Lung (tissue), 16 donors: ENCODE results near the gene CHMP4A. TPM values are rescaled to one million over a fixed set of nuclear protein-coding genes. Genes with fewer than 3 reads are reported as not detected.

ENCODE experiments used
- ATAC-seq: fragments of 200-7000 bp; cut with Tn5 transposase; one replicate; pipeline ENCODE4 v1.9.1; 2020; ENCODE audit warnings: moderate number of reproducible peaks; ENCODE audit not compliant: insufficient read depth, low FRiP score
- DNase-seq, 3 donors: peaks; one replicate each; pipeline ENCODE4 v3.0.0-alpha.2; 2013 to 2017
- H3K27ac ChIP-seq, 2 donors: one replicate each; pipeline ENCODE4 v1.5.1; 2013; ENCODE audit warnings: mild to moderate bottlenecking in 2 of 2, moderate library complexity in 2 of 2, control low read depth in 1 of 2, inconsistent platforms in 1 of 2, low read depth in 1 of 2, low read length in 1 of 2
- H3K27me3 ChIP-seq, 3 donors: one replicate each; pipeline ENCODE4 v1.5.1; 2013; ENCODE audit warnings: low read length in 2 of 3; ENCODE audit not compliant: control insufficient read depth in 3 of 3, insufficient read depth in 3 of 3
- H3K36me3 ChIP-seq, 4 donors: one replicate each; pipeline ENCODE4 v1.5.1; 2013; ENCODE audit warnings: low read length in 4 of 4, mild to moderate bottlenecking in 1 of 4, moderate library complexity in 1 of 4; ENCODE audit not compliant: control insufficient read depth in 4 of 4, insufficient read depth in 4 of 4
- H3K4me1 ChIP-seq, 5 donors: one replicate each; pipeline ENCODE4 v1.5.1; 2013; ENCODE audit warnings: low read length in 5 of 5, mild to moderate bottlenecking in 2 of 5, moderate library complexity in 1 of 5; ENCODE audit not compliant: control insufficient read depth in 5 of 5, insufficient read depth in 5 of 5
- H3K4me3 ChIP-seq: one replicate; pipeline ENCODE4 v1.5.1; 2013; ENCODE audit warnings: mild to moderate bottlenecking, control low read depth, moderate library complexity
- H3K9ac ChIP-seq, 2 donors: one replicate each; pipeline ENCODE4 v1.5.1; 2013; ENCODE audit warnings: low read length in 2 of 2, control low read depth in 1 of 2; ENCODE audit not compliant: insufficient read depth in 1 of 2
- H3K9me3 ChIP-seq, 4 donors: one replicate each; pipeline ENCODE4 v1.5.1; 2013; ENCODE audit warnings: low read length in 3 of 4, mild to moderate bottlenecking in 1 of 4, moderate library complexity in 1 of 4; ENCODE audit not compliant: control insufficient read depth in 4 of 4, insufficient read depth in 3 of 4
- WGBS, 2 donors: extraction: QIAGEN DNeasy Blood & Tissue Kit; methylation state at CpG; one replicate each; pipeline ENCODE4 v1.1.7; 2013; 5-methylcytosine and 5-hydroxymethylcytosine counted together
- long read RNA-seq, 5 donors: transcript quantifications; one replicate each; lab custom pipeline, GENCODE V29; 2026
- polyA plus RNA-seq, 2 donors: library from polyadenylated mRNA; stranded (reverse); fragments of 200-250 nt; gene quantifications; one replicate each; pipeline ENCODE4 v1.2.1, GENCODE V29; 2013
- total RNA-seq, 2 donors: library from RNA; depleted of rRNA in 1 of 2; stranded (reverse); fragments of >200 nt in 1 of 2; gene quantifications; one replicate each; pipeline ENCODE4 v1.2.1, GENCODE V29; 2014 to 2021
- TF ChIP-seq, protein P1 (sequence below): IDR thresholded peaks from 2 replicates; pipeline ENCODE4 v1.5.1; 2012; ENCODE audit warnings: mild to moderate bottlenecking; ENCODE audit errors: control extremely low read depth, extremely low read depth
- donor health status: control.
- donor health status: control.
- donor health status: Bipolar disorder and iron deficiency.
- donor health status: healthy.
- donor health status: DM: yes; HTN: yes; CAD: no.

CHMP4A gene, protein sequence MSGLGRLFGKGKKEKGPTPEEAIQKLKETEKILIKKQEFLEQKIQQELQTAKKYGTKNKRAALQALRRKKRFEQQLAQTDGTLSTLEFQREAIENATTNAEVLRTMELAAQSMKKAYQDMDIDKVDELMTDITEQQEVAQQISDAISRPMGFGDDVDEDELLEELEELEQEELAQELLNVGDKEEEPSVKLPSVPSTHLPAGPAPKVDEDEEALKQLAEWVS
- 10 to 100 TPM; 37.2 to 50.8 TPM for total RNA-seq
- polyA plus RNA-seq: 100 to 1,000 TPM in 1 of 2 donors, 10 to 100 TPM in 1; 70.4 to 103 TPM
- long read RNA-seq, donor 1, transcript CHMP4A-201 (6 exons, 1,393 nt): major isoform, 14 of 15 reads
- long read RNA-seq, donor 1, partial matches to known transcripts: 0 of 15 reads
- long read RNA-seq, donor 1, other reads (novel, unspliced or antisense): 0 of 15 reads
- long read RNA-seq, donor 2, transcript CHMP4A-201 (6 exons, 1,393 nt): major isoform, 6 of 7 reads
- long read RNA-seq, donor 2, partial matches to known transcripts: 0 of 7 reads
- long read RNA-seq, donor 2, other reads (novel, unspliced or antisense): 0 of 7 reads
- long read RNA-seq, donor 3, transcript CHMP4A-201 (6 exons, 1,393 nt): major isoform, 10 of 11 reads
- long read RNA-seq, donor 3, partial matches to known transcripts: 0 of 11 reads
- long read RNA-seq, donor 3, other reads (novel, unspliced or antisense): 0 of 11 reads
- long read RNA-seq, donor 4, transcript CHMP4A-201 (6 exons, 1,393 nt): major isoform, 8 of 9 reads
- long read RNA-seq, donor 4, partial matches to known transcripts: 0 of 9 reads
- long read RNA-seq, donor 4, other reads (novel, unspliced or antisense): 0 of 9 reads
- long read RNA-seq, donor 5, transcript CHMP4A-201 (6 exons, 1,393 nt): major isoform, 33 of 45 reads
- long read RNA-seq, donor 5, partial matches to known transcripts: 8 of 45 reads
- long read RNA-seq, donor 5, other reads (novel, unspliced or antisense): 0 of 45 reads

DNA sequence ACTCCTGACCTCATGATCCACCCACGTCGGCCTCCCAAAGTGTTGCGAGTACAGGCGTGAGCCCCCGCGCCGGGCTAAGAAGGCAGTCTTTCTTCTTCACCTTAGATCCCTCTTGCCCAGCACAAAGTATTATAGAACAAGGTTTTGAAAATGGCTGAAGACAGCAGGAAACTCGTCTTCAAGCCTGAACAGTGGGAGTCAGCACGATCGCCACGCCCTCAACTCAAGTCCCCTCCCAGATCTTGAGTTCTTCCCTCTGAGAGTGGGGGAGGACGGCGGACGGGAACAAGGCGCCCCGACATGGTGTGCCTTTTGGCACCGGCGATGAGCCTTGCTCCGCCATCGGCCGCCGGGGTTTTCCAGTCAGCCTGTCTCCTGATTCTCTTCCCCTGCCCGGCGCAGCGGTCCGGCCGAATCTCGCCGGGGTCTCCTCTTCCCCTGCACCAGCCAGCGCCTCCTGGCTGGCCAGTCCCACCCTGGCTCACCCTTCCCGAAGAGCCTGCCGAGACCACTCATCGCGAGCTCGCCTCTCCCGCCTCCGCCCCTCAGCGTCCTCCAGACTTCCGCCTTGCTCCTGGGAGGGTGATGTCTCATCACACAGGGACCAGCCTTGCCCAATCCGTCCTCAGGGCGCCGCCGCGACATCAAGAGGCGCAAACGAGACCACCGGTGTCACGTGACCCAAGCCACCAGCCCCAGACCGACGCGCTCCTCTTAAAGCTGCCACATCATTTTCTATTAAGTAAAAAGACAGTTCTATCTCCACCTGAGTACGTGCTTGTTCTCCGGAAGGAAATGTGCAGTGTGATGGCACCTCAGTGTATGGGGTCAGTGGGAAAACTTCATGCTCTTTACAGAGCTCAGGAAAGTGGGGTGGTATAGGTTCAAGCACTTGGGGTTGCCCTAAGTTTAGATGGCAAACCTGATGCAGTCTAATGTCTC, at the start of gene CHMP4A:
Gene CHMP4A (minus strand): TSS at position 565 of the 942 bp plus-strand sequence. CDS start 49 bp downstream, at position 516.
- Histone ChIP-seq H3K4me3 (peak within 1 kb of the TSS; percentile 76), H3K27me3 (no peaks in the 10 kb centered on the region), H3K36me3 (peaks cover 7 to 24% (median 21%) of the 10 kb centered on the region in 4 donors), H3K4me1 (peaks cover 0 to 8% (median 4%) of the 10 kb centered on the region in 5 donors), H3K27ac (peak within 1 kb of the TSS; percentile 98 to 99), H3K9me3 (no peaks in the 10 kb centered on the region), H3K9ac (peak within 1 kb of the TSS; percentile 76 to 95)
- DNase-seq (peak; percentile 98 to 99 (median 99)), ATAC-seq (peak; percentile 89)
- TF ChIP-seq, protein P1, sequence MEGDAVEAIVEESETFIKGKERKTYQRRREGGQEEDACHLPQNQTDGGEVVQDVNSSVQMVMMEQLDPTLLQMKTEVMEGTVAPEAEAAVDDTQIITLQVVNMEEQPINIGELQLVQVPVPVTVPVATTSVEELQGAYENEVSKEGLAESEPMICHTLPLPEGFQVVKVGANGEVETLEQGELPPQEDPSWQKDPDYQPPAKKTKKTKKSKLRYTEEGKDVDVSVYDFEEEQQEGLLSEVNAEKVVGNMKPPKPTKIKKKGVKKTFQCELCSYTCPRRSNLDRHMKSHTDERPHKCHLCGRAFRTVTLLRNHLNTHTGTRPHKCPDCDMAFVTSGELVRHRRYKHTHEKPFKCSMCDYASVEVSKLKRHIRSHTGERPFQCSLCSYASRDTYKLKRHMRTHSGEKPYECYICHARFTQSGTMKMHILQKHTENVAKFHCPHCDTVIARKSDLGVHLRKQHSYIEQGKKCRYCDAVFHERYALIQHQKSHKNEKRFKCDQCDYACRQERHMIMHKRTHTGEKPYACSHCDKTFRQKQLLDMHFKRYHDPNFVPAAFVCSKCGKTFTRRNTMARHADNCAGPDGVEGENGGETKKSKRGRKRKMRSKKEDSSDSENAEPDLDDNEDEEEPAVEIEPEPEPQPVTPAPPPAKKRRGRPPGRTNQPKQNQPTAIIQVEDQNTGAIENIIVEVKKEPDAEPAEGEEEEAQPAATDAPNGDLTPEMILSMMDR: no peak
- 1% methylated on average over 50 to 53 of the region's 53 CpGs for WGBS, 2 donors

DNA sequence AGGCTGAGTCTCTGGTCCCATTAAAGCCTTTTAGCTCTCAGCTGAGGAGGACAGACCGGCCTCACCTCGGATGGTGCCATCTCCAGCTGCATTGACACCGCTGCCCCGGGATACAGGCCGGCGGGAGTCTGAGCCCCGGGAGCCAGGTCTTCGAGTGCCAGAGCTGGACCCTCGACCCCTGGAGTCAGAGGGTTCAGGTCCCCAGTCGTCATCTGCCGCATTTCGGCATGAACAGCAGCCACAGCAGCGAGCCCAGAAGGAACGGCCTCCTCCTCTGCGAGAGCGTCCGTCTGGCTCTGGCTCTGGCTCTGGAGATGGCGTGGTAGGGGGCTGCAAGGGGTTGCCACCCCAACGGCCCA, 48.7 kb upstream of the CHMP4A start:
- Histone ChIP-seq H3K27ac (no peak overlapping the region), H3K9me3 (no peaks in the 10 kb centered on the region), H3K36me3 (peaks cover under 1 to 14% (median 2%) of the 10 kb centered on the region in 4 donors), H3K4me1 (peaks cover 0 to 11% (median 7%) of the 10 kb centered on the region in 5 donors), H3K4me3 (no peak overlapping the region), H3K9ac (no peak overlapping the region), H3K27me3 (no peaks in the 10 kb centered on the region)
- WGBS, 2 donors: 92 to 94% methylated on average over 19 of the region's 19 CpGs
- DNase-seq (no peak), ATAC-seq (no peak)
- TF ChIP-seq, protein P1: no peak

DNA sequence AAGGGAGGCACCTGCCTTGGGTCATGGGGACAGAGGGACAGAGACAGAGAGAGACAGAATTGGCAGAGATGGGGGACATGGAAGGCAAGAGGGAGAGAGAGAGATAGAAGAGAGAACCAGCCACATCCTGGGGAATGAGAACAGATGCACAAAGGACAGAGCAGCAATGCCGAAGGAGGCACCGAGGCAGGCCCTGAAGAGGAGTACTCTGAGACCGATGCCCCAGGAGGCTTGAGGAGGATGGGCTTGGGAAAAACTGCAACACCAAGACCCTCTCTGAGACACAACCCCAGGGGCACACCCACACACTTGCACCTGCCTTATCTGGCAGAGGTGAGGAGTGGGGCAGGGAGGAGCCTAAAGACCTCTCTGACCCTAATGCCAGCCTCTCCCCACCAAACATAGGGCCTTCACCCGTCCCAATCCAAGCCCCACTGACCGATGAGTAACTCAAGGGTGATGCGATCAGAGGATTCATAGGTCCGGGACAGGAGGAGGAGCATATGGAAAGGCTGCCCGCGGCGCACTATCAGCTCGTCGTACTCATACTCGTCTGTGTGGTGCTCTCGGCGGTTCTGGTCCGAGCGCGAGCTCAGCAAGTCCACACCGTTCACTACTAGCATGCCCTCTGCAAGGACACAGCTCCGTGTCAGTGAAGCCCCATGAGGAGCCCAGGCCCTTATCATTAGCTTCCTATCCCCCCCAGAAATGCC, 48.1 kb upstream of the CHMP4A start:
- peaks cover 0 to 11% (median 7%) of the 10 kb centered on the region in 5 donors for H3K4me1 ChIP-seq
- H3K4me3 ChIP-seq: no peak overlapping the region
- TF ChIP-seq, protein P1: no peak
- H3K27me3 ChIP-seq: no peaks in the 10 kb centered on the region
- H3K9ac ChIP-seq: no peak overlapping the region
- no peak overlapping the region for H3K27ac ChIP-seq
- DNase-seq (no peak), ATAC-seq (no peak)
- 92 to 93% methylated on average over 20 of the region's 20 CpGs for WGBS, 2 donors
- no peaks in the 10 kb centered on the region for H3K9me3 ChIP-seq
- peaks cover 0 to 9% (median 0%) of the 10 kb centered on the region in 4 donors for H3K36me3 ChIP-seq
